Neutrophil (primary cell): ENCODE data around the gene MCC.

Experiments used
- H3K27ac ChIP-seq: fragments of 200-600 bp; sonication (generic); 2 replicates; pipeline ENCODE4 v1.5.1; 2016; ENCODE audit warnings: mild to moderate bottlenecking, moderate library complexity
- H3K27me3 ChIP-seq: fragments of 200-600 bp; sonication (generic); 2 replicates; pipeline ENCODE4 v1.6.0; 2016; ENCODE audit warnings: mild to moderate bottlenecking
- H3K36me3 ChIP-seq: fragments of 200-600 bp; sonication (generic); 2 replicates; pipeline ENCODE4 v1.5.1; 2017
- H3K4me1 ChIP-seq, 2 experiments: fragments of 200-600 bp in 1 of 2; sonication (generic) in 1 of 2; 1 replicate in 1 of 2; 2 replicates in 1 of 2; pipeline versions ENCODE4 v1.5.1 to v1.6.1; 2013 to 2016; ENCODE audit warnings: low read depth in 1 of 2, low read length in 1 of 2, mild to moderate bottlenecking in 1 of 2, moderate library complexity in 1 of 2; ENCODE audit not compliant: control insufficient read depth in 1 of 2, insufficient read depth in 1 of 2
- H3K4me3 ChIP-seq, 2 experiments: fragments of 200-600 bp in 1 of 2; sonication (generic) in 1 of 2; 1 replicate in 1 of 2; 2 replicates in 1 of 2; pipeline ENCODE4 v1.5.1; 2013 to 2016; ENCODE audit warnings: low read depth in 1 of 2, low read length in 1 of 2, mild to moderate bottlenecking in 1 of 2, moderate library complexity in 1 of 2
- H3K9me3 ChIP-seq: fragments of 200-600 bp; sonication (generic); 2 replicates; pipeline ENCODE4 v1.5.1; 2016
- CTCF ChIP-seq: fragments of 200-600 bp; sonication (generic); IDR thresholded peaks from 2 replicates; pipeline ENCODE4 v1.5.1; 2016; ENCODE audit warnings: antibody characterized with exemption

The MCC gene

GRCh38 chr5:113246361-113246870 lies 241.8 kb downstream of the MCC start:
- Histone ChIP-seq H3K27me3 (no peaks in the 10 kb centered on the region), H3K4me1 (no peaks in the 10 kb centered on the region), H3K27ac (no peak overlapping the region), H3K4me3 (no peak overlapping the region), H3K36me3 (no peaks in the 10 kb centered on the region), H3K9me3 (no peaks in the 10 kb centered on the region)
- no peak for TF ChIP-seq CTCF

- Histone ChIP-seq H3K9me3 (no peaks in the 10 kb centered on the region), H3K36me3 (no peaks in the 10 kb centered on the region), H3K4me1 (no peaks in the 10 kb centered on the region), H3K27me3 (no peaks in the 10 kb centered on the region), H3K4me3 (no peak overlapping the region), H3K27ac (no peak overlapping the region)
- no peak for TF ChIP-seq CTCF
Observed at GRCh38 chr5:113245427-113246225, 242.6 kb downstream of the MCC start.

GRCh38 chr5:113244966-113245365 lies 243.3 kb downstream of the MCC start:
- no peak for TF ChIP-seq CTCF
- H3K9me3 ChIP-seq, result no peaks in the 10 kb centered on the region
- no peaks in the 10 kb centered on the region for H3K27me3 ChIP-seq
- H3K27ac ChIP-seq, result no peak overlapping the region
- H3K4me1 ChIP-seq, result no peaks in the 10 kb centered on the region
- no peaks in the 10 kb centered on the region for H3K36me3 ChIP-seq
- H3K4me3 ChIP-seq, result no peak overlapping the region

- TF ChIP-seq CTCF, result no peak
- Histone ChIP-seq H3K27me3 (peaks cover 5% of the 10 kb centered on the region), H3K4me1 (no peaks in the 10 kb centered on the region), H3K4me3 (no peak overlapping the region), H3K9me3 (no peaks in the 10 kb centered on the region), H3K27ac (no peak overlapping the region), H3K36me3 (no peaks in the 10 kb centered on the region)
Observed at GRCh38 chr5:113243349-113243664, 244.9 kb downstream of the MCC start.

GRCh38 chr5:113242481-113243348 lies 245.5 kb downstream of the MCC start:
- H3K4me3 ChIP-seq, result no peak overlapping the region
- H3K9me3 ChIP-seq, result no peaks in the 10 kb centered on the region
- H3K4me1 ChIP-seq, result no peaks in the 10 kb centered on the region
- TF ChIP-seq CTCF, result no peak
- H3K27me3 ChIP-seq, result peaks cover 11% of the 10 kb centered on the region
- H3K36me3 ChIP-seq, result no peaks in the 10 kb centered on the region
- H3K27ac ChIP-seq, result no peak overlapping the region
